ENCODE results near the gene SLC29A4. TPM values are rescaled to one million over a fixed set of nuclear protein-coding genes. Genes with fewer than 3 reads are reported as not detected.
"Not testable (repeated sequence)": the region's sequence is repeated elsewhere in the genome, so short reads cannot be mapped to it uniquely, and the experiment has no call there.

SLC29A4 gene
- total RNA-seq, 1 experiment from 2014 or later = 27.7 TPM

- H3K27ac ChIP-seq (ENCODE audit: low read depth, low read length, poor library complexity, severe bottlenecking) = no peak overlapping the region
- CTCF ChIA-PET = no interaction called here
- H3K4me3 ChIP-seq (ENCODE audit: low read depth, low read length, poor library complexity, severe bottlenecking) = no peak overlapping the region
- intact Hi-C loops (cut with micrococcal nuclease; ENCODE audit: unreplicated experiment) = no loop called here
- DNase-seq (ENCODE audit: low spot score) = no peak
- TSS peak; percentile 19 for BruUV-seq (replicated peaks)
- H3K27me3 ChIP-seq (replicated peaks; ENCODE audit: insufficient read depth, low read depth, low read length, poor library complexity) = no peaks in the 10 kb centered on the region
- peaks cover 9% of the 10 kb centered on the region for H3K36me3 ChIP-seq (ENCODE audit: insufficient read depth, low read length, poor library complexity, severe bottlenecking)
- no peaks in the 10 kb centered on the region for H3K4me1 ChIP-seq (ENCODE audit: insufficient read depth, low read length, poor library complexity, severe bottlenecking)
- POLR2A ChIA-PET (ENCODE audit: low non-redundant PET) = no interaction called here
- H3K9me3 ChIP-seq (ENCODE audit: low read depth, low read length, poor library complexity, severe bottlenecking) = no peaks in the 10 kb centered on the region
- no peak for TF ChIP-seq CTCF (conservative IDR thresholded peaks at IDR 0.05; ENCODE audit: low read depth, low read length)
- TF ChIP-seq EZH2 (IDR thresholded peaks at IDR 0.05; ENCODE audit: borderline replicate concordance, low read depth, low read length, poor library complexity, severe bottlenecking) = no peak
These were observed 20.3 kb downstream of the SLC29A4 start for GRCh38 chr7:5303061-5303460.

- no peak for DNase-seq (ENCODE audit: low spot score)
- no peaks in the 10 kb centered on the region for H3K9me3 ChIP-seq (ENCODE audit: low read depth, low read length, poor library complexity, severe bottlenecking)
- H3K36me3 ChIP-seq (ENCODE audit: insufficient read depth, low read length, poor library complexity, severe bottlenecking) = peaks cover 9% of the 10 kb centered on the region
- no peak overlapping the region for H3K4me3 ChIP-seq (ENCODE audit: low read depth, low read length, poor library complexity, severe bottlenecking)
- no TSS peak for BruUV-seq (replicated peaks)
- H3K27me3 ChIP-seq (replicated peaks; ENCODE audit: insufficient read depth, low read depth, low read length, poor library complexity) = no peaks in the 10 kb centered on the region
- H3K27ac ChIP-seq (ENCODE audit: low read depth, low read length, poor library complexity, severe bottlenecking) = no peak overlapping the region
- no peak for TF ChIP-seq CTCF (conservative IDR thresholded peaks at IDR 0.05; ENCODE audit: low read depth, low read length)
- CTCF ChIA-PET = no interaction called here
- POLR2A ChIA-PET (ENCODE audit: low non-redundant PET) = no interaction called here
- no peaks in the 10 kb centered on the region for H3K4me1 ChIP-seq (ENCODE audit: insufficient read depth, low read length, poor library complexity, severe bottlenecking)
- intact Hi-C loops (cut with micrococcal nuclease; ENCODE audit: unreplicated experiment) = no loop called here
These were observed 21.1 kb downstream of the SLC29A4 start for GRCh38 chr7:5303591-5304505.

GRCh38 chr7:5305050-5305449, 22.3 kb downstream of the SLC29A4 start:
- DNase-seq (ENCODE audit: low spot score); H3K27me3 ChIP-seq (replicated peaks; ENCODE audit: insufficient read depth, low read depth, low read length, poor library complexity); CTCF ChIA-PET; H3K27ac ChIP-seq (ENCODE audit: low read depth, low read length, poor library complexity, severe bottlenecking); H3K4me1 ChIP-seq (ENCODE audit: insufficient read depth, low read length, poor library complexity, severe bottlenecking); BruUV-seq (replicated peaks); H3K9me3 ChIP-seq (ENCODE audit: low read depth, low read length, poor library complexity, severe bottlenecking); H3K36me3 ChIP-seq (ENCODE audit: insufficient read depth, low read length, poor library complexity, severe bottlenecking); H3K4me3 ChIP-seq (ENCODE audit: low read depth, low read length, poor library complexity, severe bottlenecking); intact Hi-C loops (cut with micrococcal nuclease; ENCODE audit: unreplicated experiment): not testable (repeated sequence)
- POLR2A ChIA-PET (ENCODE audit: low non-redundant PET) = interaction anchor here (0.6 kb wide), 1 partner anchor 41 kb away, joined by 4 read pairs; no protein-coding TSS in a partner anchor

GRCh38 chr7:5307221-5308142, 24.7 kb downstream of the SLC29A4 start:
- H3K27ac ChIP-seq (ENCODE audit: low read depth, low read length, poor library complexity, severe bottlenecking); H3K27me3 ChIP-seq (replicated peaks; ENCODE audit: insufficient read depth, low read depth, low read length, poor library complexity); H3K4me1 ChIP-seq (ENCODE audit: insufficient read depth, low read length, poor library complexity, severe bottlenecking); H3K9me3 ChIP-seq (ENCODE audit: low read depth, low read length, poor library complexity, severe bottlenecking); CTCF ChIA-PET; DNase-seq (ENCODE audit: low spot score); intact Hi-C loops (cut with micrococcal nuclease; ENCODE audit: unreplicated experiment); POLR2A ChIA-PET (ENCODE audit: low non-redundant PET); H3K4me3 ChIP-seq (ENCODE audit: low read depth, low read length, poor library complexity, severe bottlenecking): not testable (repeated sequence)
- peaks cover 26% of the 10 kb centered on the region for H3K36me3 ChIP-seq (ENCODE audit: insufficient read depth, low read length, poor library complexity, severe bottlenecking)
- TSS peak; percentile 63 for BruUV-seq (replicated peaks)

Measured in A673 (cell line).